Osteocyte (in vitro differentiated cells): Measurements from ENCODE around the gene RTF2. TPM values are rescaled to one million over a fixed set of nuclear protein-coding genes. Genes with fewer than 3 reads are reported as not detected.

Source experiments
- DNase-seq: peaks from one replicate; pipeline ENCODE4 v3.0.0; 2021; ENCODE audit warnings: mixed read lengths; ENCODE audit not compliant: unreplicated experiment; ENCODE audit errors: extremely low spot score
- H3K27ac Mint-ChIP-seq: one replicate; pipeline ENCODE4 v1.8.0; 2021; ENCODE audit warnings: mild to moderate bottlenecking, mixed read lengths; ENCODE audit not compliant: unreplicated experiment
- H3K27me3 Mint-ChIP-seq: one replicate; pipeline ENCODE4 v1.8.0; 2021; ENCODE audit warnings: mixed read lengths; ENCODE audit not compliant: unreplicated experiment
- H3K36me3 Mint-ChIP-seq: one replicate; pipeline ENCODE4 v1.8.0; 2021; ENCODE audit warnings: mixed read lengths; ENCODE audit not compliant: unreplicated experiment
- H3K4me1 Mint-ChIP-seq: one replicate; pipeline ENCODE4 v1.8.0; 2021; ENCODE audit warnings: mixed read lengths; ENCODE audit not compliant: unreplicated experiment
- H3K4me3 Mint-ChIP-seq: one replicate; pipeline ENCODE4 v1.8.0; 2021; ENCODE audit warnings: mild to moderate bottlenecking, moderate library complexity, mixed read lengths; ENCODE audit not compliant: unreplicated experiment
- H3K9me3 Mint-ChIP-seq: one replicate; pipeline ENCODE4 v1.8.0; 2021; ENCODE audit warnings: mixed read lengths; ENCODE audit not compliant: unreplicated experiment
- total RNA-seq: library from RNA; stranded (reverse); gene quantifications from 2 replicates; pipeline ENCODE4 v1.2.1, GENCODE V29; 2021
- TF ChIP-seq, protein P1 (sequence below): fragments of 200-600 bp; sonication (generic); IDR thresholded peaks from 2 replicates; pipeline ENCODE4 v1.5.0; 2021; ENCODE audit warnings: antibody characterized with exemption, mild to moderate bottlenecking, moderate library complexity

The RTF2 gene
- total RNA-seq, 1 donor from 2014 or later = 85.8 TPM

DNA sequence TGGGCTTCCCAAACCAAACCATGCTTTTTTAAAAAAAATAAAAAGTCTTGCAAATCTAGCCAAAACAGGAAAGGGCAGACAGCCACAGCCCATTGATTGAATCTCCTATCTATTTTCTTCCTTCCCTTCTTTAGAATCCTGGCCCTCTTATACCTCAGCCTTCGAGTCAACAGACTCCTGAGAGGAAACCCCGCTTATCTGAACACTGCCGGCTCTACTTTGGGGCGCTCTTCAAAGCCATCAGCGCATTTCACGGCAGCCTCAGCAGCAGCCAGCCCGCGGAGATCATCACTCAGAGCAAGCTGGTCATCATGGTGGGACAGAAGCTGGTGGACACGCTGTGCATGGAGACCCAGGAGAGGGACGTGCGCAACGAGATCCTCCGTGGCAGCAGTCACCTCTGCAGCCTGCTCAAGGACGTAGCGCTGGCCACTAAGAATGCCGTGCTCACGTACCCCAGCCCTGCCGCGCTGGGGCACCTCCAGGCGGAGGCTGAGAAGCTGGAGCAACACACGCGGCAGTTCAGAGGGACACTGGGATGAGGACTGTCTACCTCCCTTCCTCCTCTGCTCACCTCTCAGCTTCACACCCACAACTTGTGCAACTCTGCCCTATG lies 10.1 kb upstream of the RTF2 start:
- no peaks in the 10 kb centered on the region for H3K9me3 Mint-ChIP-seq
- H3K36me3 Mint-ChIP-seq = no peaks in the 10 kb centered on the region
- no peaks in the 10 kb centered on the region for H3K4me1 Mint-ChIP-seq
- TF ChIP-seq, protein P1, sequence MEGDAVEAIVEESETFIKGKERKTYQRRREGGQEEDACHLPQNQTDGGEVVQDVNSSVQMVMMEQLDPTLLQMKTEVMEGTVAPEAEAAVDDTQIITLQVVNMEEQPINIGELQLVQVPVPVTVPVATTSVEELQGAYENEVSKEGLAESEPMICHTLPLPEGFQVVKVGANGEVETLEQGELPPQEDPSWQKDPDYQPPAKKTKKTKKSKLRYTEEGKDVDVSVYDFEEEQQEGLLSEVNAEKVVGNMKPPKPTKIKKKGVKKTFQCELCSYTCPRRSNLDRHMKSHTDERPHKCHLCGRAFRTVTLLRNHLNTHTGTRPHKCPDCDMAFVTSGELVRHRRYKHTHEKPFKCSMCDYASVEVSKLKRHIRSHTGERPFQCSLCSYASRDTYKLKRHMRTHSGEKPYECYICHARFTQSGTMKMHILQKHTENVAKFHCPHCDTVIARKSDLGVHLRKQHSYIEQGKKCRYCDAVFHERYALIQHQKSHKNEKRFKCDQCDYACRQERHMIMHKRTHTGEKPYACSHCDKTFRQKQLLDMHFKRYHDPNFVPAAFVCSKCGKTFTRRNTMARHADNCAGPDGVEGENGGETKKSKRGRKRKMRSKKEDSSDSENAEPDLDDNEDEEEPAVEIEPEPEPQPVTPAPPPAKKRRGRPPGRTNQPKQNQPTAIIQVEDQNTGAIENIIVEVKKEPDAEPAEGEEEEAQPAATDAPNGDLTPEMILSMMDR = no peak
- H3K27ac Mint-ChIP-seq = no peak overlapping the region
- DNase-seq = no peak
- peaks cover 8% of the 10 kb centered on the region for H3K27me3 Mint-ChIP-seq
- H3K4me3 Mint-ChIP-seq = no peak overlapping the region

DNA sequence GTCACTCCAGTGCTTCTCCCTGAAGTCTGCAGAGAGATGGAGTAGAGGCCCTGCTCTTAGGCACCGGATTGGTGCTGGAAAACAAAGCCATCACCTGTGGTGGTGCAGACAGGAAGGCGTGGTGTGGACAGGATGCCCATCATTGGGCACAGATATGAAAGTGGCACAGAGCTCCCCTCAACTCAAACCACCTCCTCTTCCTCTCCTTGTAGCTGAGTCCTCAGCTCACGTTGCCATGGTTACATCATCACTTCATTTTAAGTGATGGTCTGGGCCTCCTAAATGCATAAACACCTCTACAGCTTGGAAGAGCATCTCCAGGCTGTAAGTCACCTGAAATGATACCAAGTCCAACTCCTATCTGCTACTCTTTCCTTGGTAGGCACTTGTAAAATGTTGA lies 8.0 kb upstream of the RTF2 start:
- TF ChIP-seq, protein P1 = no peak
- H3K27me3 Mint-ChIP-seq = peaks cover 14% of the 10 kb centered on the region
- H3K27ac Mint-ChIP-seq = no peak overlapping the region
- no peak for DNase-seq
- H3K36me3 Mint-ChIP-seq = no peaks in the 10 kb centered on the region
- H3K4me1 Mint-ChIP-seq = no peaks in the 10 kb centered on the region
- no peaks in the 10 kb centered on the region for H3K9me3 Mint-ChIP-seq
- no peak overlapping the region for H3K4me3 Mint-ChIP-seq

DNA sequence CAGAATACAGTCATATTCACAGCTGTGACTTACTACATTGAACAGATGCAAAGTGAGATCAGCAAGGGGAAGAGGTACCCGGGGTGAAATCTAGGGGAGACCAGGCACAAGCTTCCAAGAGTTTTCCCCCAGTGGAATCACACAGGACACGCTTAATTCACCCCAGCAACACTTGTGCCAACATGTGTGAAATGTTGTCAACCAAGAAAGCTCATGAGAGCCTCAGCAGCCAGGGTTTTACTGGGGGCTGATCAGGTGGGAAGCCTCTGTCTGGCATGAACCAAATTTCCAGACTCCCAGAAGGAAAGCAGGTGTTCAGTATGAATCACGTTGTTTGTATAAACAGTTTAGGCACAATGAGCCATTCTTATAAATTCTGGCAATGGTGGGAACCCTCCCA lies 6.9 kb upstream of the RTF2 start:
- Mint-ChIP-seq H3K36me3 (no peaks in the 10 kb centered on the region), H3K4me3 (no peak overlapping the region), H3K9me3 (no peaks in the 10 kb centered on the region), H3K27ac (no peak overlapping the region), H3K4me1 (no peaks in the 10 kb centered on the region), H3K27me3 (peaks cover 14% of the 10 kb centered on the region)
- TF ChIP-seq, protein P1 = no peak
- DNase-seq = no peak

DNA sequence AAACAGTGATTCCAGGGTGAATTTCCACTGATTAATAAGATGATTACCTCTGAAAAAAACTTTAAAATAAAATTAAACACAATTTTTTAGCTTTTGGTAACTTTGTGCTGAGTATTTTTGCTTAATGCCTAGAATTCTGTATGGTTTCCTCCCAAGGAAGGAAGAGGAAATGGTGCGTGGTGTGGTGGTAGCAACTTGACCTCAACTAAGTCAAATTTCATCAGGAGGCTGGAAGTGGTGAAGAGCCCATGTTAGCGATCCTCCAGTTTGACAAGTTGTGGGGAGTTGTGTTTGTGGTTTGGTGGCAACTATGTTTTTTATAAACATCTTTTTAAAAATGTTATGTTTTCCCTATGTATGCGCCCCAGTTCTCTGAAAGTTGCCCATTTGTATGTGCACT lies 5.0 kb upstream of the RTF2 start:
- no peak overlapping the region for H3K4me3 Mint-ChIP-seq
- TF ChIP-seq, protein P1 = no peak
- no peak overlapping the region for H3K27ac Mint-ChIP-seq
- DNase-seq = no peak
- H3K9me3 Mint-ChIP-seq = no peaks in the 10 kb centered on the region
- H3K27me3 Mint-ChIP-seq = peaks cover 10% of the 10 kb centered on the region
- peaks cover 4% of the 10 kb centered on the region for H3K4me1 Mint-ChIP-seq
- H3K36me3 Mint-ChIP-seq = no peaks in the 10 kb centered on the region

DNA sequence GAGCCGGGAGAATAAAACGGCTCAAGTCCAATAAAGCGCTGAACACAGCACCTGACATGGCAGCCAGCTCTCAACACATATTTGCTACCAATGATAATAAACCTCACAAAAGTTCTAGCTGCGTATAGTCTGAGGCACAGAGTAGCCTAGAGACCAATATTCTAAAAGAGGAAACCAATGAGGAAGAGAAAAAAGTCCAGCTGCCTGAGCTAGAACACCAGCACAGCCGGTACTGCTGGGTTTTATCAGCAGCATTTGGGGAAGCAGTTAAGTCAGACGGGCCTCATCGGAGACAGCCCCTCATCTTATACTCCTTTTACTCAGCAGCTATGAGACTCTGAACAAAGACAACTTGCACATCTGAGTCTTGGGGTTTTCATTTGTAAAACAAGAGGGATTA lies 2.4 kb upstream of the RTF2 start:
- no peak for DNase-seq
- Mint-ChIP-seq H3K27ac (no peak overlapping the region), H3K4me3 (no peak overlapping the region), H3K4me1 (peaks cover 19% of the 10 kb centered on the region), H3K27me3 (peaks cover 10% of the 10 kb centered on the region), H3K36me3 (no peaks in the 10 kb centered on the region), H3K9me3 (no peaks in the 10 kb centered on the region)
- TF ChIP-seq, protein P1 = no peak
